ENCODE measurements around the gene L1CAM.

DNA sequence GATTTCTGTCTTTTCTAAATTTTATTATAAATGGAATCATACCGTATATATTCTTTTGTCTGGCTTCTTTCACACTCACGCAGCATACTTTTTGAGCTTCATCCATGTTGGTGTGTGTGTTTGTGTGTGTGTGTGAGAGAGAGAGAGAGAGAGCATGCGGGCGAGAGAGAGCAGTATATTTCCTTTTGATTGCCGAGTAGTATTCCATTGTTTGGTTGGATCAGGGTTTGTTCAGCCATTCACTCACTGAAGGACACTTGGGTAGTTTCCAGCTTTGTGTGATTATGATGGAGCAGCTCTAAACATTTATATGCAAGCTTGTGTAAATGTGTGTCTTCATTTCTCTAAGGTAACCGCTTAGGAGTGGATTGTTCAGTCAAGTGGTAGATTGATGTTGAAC lies 3.1 kb upstream of the L1CAM start:
- TF ChIP-seq CTCF (IDR thresholded peaks at IDR 0.05) (no peak), POLR2AphosphoS5 (IDR thresholded peaks at IDR 0.05) (no peak)
